ENCODE data around the gene ABLIM3. TPM values are rescaled to one million over a fixed set of nuclear protein-coding genes. Genes with fewer than 3 reads are reported as not detected.

The ABLIM3 gene
- total and polyA plus RNA-seq, 2 of the 13 experiments (the other 11 are each of a cell fraction or from before 2014, with no cell fraction given) = 0.53 to 6.3 TPM

GRCh38 chr5:149143470-149143869, 2.2 kb downstream of the ABLIM3 start:
- TF ChIP-seq ZNF138 (CRISPR knock-in tag; IDR thresholded peaks at IDR 0.05; ENCODE audit: low read depth) (no peak), E2F2 (CRISPR knock-in tag; IDR thresholded peaks at IDR 0.05; ENCODE audit: borderline replicate concordance) (no peak), BCL3 (CRISPR knock-in tag; IDR thresholded peaks at IDR 0.05) (no peak), HNF4G (IDR thresholded peaks at IDR 0.05; ENCODE audit: borderline replicate concordance, low read depth, low read length) (no peak), HNF4G (CRISPR knock-in tag; IDR thresholded peaks at IDR 0.05; ENCODE audit: borderline replicate concordance, low read depth) (no peak), ZNF761 (CRISPR knock-in tag; conservative IDR thresholded peaks at IDR 0.05) (no peak), MTERF4 (CRISPR knock-in tag; IDR thresholded peaks at IDR 0.05) (no peak), TCF7 (IDR thresholded peaks at IDR 0.05; ENCODE audit: low read depth) (no peak), HNRNPUL1 (IDR thresholded peaks at IDR 0.05; ENCODE audit: low read depth, low read length) (no peak), MZF1 (CRISPR knock-in tag; IDR thresholded peaks at IDR 0.05; ENCODE audit: borderline replicate concordance) (no peak), SNAI1 (CRISPR knock-in tag; IDR thresholded peaks at IDR 0.05; ENCODE audit: borderline replicate concordance) (no peak), KLF11 (CRISPR knock-in tag; IDR thresholded peaks at IDR 0.05) (no peak)
- ChIA-PET CTCF (ENCODE audit: low intra/inter-chr PET ratio, low total read pairs) (interaction anchor here (3.2 kb wide), 1 partner anchor 85 kb away, joined by 45 read pairs; no protein-coding TSS in a partner anchor), POLR2A (interaction anchor here (0.6 to 4.9 kb wide), 6 partner anchors 9 to 1291 kb away, joined by 3 to 68 read pairs (median 4); no protein-coding TSS in a partner anchor)
- Histone ChIP-seq H3K4me1 (ENCODE audit: insufficient read depth, low read length) (peaks cover 51% of the 10 kb centered on the region), H3K27me3 (ENCODE audit: control insufficient read depth in 1 of 2, insufficient read depth in 2 of 2, low read length in 2 of 2) (peaks cover 0 to 3% of the 10 kb centered on the region in 2 experiments; a peak in 3 of 5 replicates), H3K36me3 (replicated peaks in 1 of 2; ENCODE audit: control insufficient read depth in 1 of 2, insufficient read depth in 2 of 2, low read length in 2 of 2) (no peaks in the 10 kb centered on the region), H3K4me2 (ENCODE audit: low read depth, low read length) (peak overlapping the region; percentile 27; the same call in 1 of the 2 replicates), H2AFZ (ENCODE audit: low read length) (no peak overlapping the region), H3K27ac (ENCODE audit: extremely low read length, insufficient read depth, low read length) (no peak overlapping the region), H3K79me2 (ENCODE audit: insufficient read depth, low read length) (no peaks in the 10 kb centered on the region), H3K9me3 (ENCODE audit: low read length) (no peaks in the 10 kb centered on the region), H3K9ac (ENCODE audit: insufficient read depth, low read depth, low read length) (no peak overlapping the region), H3K4me3 (replicated peaks in 1 of 3; ENCODE audit: insufficient read depth in 1 of 3, low read depth in 2 of 3, low read length in 3 of 3) (no peak overlapping the region), H4K20me1 (ENCODE audit: insufficient read depth, low read length) (no peaks in the 10 kb centered on the region)
- no peak for ATAC-seq
- no peak for DNase-seq (ENCODE audit: low spot score)
- BruUV-seq (replicated peaks) = no TSS peak
- intact Hi-C loops (cut with micrococcal nuclease; ENCODE audit: unreplicated experiment) (loop anchor here (5.0 to 10.0 kb wide), 2 partner anchors 124 to 421 kb away; no protein-coding TSS in a partner anchor), in situ Hi-C loops (cut with HindIII; ENCODE audit: extremely low pct_ligation_motif_present, low pct_unique_long_range_greater_than_20kb) (loop anchor here (5.0 to 25.0 kb wide), 2 partner anchors 84 to 419 kb away; partner anchors contain the start of gene CSNK1A1)
- FAIRE-seq = no peak
- 71% methylated on average over 2 of the region's 2 CpGs for WGBS (ENCODE audit: low lambda C conversion rate)
